T-helper 9 cell (primary cell): Measurements from ENCODE around the gene SYT1.

Source experiments
- DNase-seq: peaks from one replicate; pipeline ENCODE4 v3.0.0-alpha.2; 2020

Gene SYT1

DNA sequence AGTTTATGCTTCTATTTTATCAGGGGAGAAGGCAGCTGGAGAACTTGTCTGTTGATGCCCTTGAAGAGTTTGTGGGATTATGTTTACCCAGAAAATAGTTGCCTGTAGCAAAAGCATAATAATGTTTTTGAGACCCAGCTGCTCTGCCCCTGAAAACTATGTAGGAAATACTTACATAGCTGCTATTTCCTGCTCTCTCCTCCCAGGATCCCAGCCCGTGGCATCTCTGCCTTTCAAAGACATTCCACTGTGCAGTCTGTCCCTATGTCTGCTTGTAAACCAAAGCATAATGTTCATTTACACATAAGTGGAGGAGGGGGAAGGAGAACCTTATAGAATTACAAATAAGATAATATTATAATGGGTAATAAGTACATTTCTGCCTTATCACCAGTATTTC lies 198.7 kb downstream of the SYT1 start:
- no peak for DNase-seq

DNA sequence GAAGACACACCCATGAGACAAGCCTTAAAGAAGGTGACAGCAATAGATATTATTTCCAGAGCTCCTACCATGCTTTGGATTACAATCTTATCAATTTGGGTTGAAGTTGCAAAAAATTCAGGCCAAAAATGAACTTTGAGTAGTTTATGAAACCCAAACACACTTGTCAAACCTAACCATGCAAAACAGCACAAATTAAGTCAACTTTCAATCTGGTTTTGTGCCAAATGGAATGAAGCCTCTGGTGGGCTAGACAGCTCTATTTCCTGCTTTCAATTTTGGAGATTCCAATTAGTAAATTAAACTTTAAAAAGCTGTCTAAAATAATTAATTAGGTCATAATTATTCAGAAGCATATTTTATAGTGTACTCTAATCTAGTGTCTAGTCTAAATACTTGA lies 203.4 kb downstream of the SYT1 start:
- DNase-seq = no peak

DNA sequence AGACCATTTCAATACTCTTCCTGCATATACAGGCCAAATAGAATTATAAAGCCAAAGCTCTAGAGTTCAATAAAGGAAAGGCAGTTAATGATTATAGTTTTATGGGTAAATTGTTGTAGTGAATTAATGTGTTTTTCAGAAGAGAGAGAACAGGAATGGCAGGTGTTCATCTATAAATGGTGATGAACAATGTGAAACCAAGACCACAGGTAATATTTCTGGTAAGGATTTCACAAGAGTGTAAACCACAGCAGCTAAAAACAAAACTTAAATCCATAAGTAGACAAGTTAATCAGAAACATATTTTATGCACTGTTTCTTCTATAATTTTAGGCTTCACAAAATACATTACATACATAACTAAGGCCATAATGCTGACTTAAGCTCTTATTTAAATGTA lies 204.4 kb downstream of the SYT1 start:
- DNase-seq = no peak

DNA sequence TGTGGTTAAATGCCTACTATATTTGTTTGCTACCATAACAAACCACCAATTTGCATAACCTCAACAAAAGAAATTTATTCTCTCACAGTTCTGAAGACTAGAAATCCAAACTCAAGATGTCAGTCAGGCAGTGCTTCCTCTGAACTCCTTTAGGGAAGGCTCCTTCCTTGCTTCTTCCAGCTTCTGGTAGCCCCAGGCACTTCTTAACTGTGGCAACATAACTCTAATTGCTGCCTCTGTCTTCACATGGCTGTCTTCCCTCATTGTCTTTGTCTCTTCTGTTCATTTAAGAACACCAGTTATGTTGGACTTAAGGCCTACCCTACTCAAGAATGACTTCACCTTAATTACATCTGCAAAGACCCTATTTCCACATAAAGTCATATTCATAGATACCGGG lies 206.9 kb downstream of the SYT1 start:
- no peak for DNase-seq

DNA sequence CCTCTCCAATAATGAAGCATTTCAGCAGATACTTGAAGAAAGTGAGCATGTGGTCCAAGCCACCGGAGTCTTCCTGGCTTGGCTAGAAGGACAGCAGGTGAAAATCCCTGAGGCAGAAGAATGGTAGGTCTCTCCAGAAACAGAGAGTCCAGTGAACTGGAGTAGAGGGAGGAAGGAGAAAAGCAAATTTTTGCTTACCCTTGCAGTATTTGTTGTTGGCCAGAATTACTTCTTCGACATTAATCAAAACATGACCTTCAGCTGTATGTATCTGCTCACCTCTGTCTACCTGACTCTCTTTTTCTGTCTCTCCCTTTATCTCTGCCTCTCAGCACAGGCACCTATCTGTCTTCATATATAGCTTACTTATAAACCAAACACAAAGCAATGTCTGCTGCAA lies 208.9 kb downstream of the SYT1 start:
- DNase-seq = no peak

DNA sequence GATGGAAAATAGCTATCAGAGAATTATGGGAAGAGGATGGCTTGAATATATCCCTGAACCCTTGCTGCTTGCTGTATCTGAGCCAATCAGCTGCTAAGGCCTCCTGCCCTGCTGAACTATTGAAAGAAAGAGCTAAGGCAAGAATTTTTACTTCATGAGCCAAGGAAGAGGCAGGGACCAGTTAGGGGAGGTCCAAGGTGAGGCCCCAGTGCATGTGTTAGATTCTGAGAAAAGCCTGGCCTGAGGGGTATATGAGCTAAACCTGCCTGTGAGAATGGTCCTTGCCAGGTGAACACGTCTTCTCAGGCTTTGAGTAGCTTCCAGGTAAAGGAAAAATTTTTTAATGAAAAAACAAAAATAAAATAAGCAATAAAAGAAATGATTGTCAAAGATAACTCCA lies 218.0 kb downstream of the SYT1 start:
- no peak for DNase-seq

DNA sequence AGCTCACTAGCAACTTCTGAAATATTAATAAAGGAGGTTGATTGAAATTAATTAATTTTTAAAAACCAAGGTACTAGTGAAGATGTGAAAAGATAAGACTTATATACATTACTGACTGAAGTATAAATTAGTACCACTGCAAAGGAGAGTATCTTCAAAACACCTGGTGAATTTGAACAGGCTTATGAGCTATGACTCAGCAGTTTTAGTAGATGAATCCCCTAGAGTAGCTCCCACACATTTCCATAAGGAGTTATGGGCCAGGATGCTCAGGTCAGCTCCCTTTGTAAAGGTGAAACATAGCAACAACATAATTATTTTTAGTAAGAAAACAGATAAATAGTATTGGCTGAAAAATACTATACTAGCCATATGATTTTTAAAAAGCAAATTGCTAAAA lies 218.6 kb downstream of the SYT1 start:
- DNase-seq = no peak

DNA sequence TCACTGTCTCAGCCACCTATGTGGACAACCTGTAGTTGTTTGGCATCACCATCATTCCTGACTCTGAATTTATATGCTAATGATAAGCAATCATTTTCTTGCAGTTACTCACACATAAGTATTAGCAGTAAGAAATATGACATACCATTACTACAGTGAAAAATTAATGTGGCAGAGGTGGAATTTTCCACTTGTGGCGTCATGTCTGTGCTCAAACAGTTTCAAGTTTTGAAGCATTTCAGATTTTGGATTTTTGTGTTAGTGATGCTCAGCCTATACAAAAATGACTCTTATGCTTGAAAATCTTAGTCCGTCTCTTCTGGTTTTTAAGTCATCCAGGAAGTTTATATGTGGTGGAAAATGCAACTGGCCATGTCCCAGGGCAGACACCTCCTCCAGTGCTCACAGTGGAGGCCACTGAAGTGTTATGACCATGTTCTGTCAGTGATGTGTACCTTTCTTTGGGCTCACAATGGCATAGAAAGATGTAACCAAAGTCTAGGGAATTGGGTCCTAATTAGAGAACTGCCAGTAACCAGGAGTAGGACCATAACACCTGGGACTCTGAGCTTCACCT lies 220.6 kb downstream of the SYT1 start:
- DNase-seq = no peak

DNA sequence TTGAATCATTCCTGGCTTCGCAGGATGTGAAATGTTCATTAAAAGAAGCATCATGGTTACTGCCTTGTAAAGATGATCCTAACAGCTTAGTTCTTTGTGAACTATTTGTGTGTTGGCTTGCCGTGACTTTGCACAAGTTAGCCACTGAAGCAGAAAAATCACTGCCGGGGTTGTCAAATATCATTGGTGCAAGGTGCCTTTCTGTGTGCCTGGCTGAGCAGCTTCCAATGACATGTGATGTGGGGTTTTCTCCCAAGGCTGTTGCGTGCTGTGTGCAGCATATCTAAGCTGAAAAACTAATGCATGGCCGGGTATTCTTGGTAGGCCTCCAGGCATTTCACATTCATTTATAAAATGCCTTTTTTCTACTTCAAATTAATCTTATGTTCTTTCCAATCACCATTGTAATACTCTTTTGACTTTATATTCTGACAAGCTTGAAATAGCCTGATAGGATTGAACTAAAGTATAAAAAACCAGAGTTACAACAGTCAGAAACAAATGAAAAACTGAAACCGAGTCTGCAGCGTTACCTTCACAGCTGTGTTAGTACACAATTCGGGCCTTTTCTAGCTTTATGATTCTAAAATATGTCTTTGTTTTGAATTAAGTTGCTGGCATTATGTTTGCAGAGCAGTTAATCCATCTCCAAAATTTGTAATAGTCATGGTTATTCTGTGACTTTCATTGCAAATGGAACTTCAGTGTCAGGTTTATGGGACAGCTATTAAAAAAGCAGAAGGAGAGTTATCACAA lies 222.1 kb downstream of the SYT1 start:
- no peak for DNase-seq

DNA sequence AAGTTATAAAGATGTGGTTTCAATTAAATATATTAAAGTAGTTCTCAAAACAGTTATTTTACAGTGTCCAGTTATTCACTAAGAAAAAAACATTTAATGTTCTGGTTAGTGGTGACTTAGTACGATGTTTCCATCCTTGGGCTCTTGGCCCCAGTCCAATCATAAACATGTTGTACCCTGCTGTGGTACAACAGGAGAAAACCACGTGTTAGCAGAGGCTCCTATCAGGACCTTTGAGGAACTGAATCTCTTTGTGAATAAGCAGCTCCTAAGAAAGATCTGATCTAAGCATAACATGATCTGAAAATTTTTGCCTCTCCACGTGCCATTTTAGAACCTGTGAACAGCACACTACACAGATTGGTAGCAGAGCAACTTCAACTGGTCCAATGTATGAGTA lies 234.0 kb downstream of the SYT1 start:
- DNase-seq = no peak

DNA sequence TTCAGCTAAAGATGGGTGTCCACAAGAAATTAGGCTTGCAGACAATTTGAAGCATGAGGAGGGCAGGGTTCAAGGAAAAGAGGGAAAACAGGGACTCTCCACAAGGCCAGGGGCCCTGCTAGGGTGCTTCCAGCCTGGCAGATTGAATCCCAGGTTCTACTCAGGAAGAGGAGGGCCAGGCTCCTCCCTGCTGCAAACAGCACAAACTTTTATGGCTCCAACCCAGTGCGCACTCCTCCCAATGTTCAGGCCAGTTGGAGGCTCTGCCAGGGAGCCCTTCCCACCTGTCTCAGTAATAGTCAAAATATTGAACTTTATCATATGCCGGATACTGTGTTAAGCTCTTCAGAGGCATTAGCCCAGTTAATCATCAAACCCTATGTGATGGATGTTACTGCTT lies 244.4 kb downstream of the SYT1 start:
- DNase-seq = no peak

DNA sequence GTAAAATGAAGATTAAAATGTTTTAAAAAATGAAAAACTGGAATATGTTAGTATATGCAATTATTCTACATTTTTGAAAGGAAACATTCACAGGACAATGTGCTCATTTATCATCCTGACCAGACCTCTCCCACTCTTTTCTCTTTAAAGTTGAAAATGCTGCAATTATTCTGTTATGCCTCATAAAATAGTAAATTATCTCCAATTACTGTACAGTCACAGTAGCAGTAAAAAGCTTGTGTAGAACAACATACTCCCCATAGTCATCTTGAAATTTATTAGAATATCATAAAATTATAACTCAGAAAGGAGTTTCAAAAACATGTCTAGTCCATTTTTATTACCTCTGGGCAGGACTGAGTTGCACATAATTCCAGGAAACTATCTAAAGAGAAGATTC lies 250.3 kb downstream of the SYT1 start:
- DNase-seq = no peak

DNA sequence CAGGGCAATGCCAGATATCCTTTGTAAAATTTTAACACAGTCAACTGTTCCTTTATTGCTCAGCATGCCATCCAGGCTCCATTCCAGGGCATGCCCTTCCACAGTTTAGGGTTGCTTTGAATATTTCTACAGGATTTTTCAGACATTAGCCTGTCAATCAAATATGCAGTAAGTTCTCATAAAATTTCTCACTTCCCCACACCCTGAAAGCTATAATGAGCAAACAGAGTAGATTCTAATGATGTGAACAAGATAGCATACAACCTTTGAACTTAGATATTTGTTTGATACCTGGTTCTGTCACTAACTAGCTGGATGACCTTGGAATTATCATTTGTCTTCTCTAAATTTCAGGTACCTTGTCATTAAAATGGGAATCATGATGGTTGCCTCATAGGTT lies 251.2 kb downstream of the SYT1 start:
- DNase-seq = no peak

DNA sequence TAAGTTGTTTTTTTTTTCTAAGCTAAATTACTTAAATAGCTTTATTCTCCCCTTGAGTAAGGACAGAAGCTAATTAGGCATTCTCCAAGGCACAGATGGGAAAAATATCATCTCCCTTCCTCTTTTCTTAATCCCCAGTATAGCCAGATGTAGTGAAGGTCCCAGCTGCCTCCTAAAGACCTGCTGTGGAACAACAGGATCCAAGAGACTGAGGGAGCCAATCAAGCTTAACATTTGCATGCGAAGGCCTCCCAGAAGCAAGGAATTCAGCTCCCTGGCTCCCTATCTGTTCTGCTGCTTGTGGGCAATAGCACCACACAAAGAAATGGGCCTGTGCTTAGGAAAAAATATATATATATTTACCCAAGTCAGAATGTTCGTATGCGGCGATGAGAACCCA lies 255.2 kb downstream of the SYT1 start:
- DNase-seq = no peak

DNA sequence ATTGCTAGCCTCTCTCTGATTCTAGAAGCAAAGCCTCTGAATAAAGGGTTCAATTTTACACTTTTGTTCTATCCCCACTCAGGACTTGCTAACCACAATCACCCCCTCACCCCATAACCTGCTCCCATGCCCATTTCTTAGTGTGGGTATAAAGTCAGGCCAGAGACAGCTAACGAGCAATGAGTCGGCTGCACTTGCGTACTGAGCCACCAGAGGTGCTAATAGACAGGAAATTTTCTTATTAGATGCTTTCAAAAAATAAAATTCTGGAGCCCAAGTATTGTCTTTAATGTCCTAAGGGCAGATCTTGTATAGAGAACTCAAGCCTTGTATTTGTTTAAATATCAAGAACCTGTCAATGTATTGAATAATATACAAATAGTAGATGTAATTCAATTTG lies 256.9 kb downstream of the SYT1 start:
- no peak for DNase-seq

DNA sequence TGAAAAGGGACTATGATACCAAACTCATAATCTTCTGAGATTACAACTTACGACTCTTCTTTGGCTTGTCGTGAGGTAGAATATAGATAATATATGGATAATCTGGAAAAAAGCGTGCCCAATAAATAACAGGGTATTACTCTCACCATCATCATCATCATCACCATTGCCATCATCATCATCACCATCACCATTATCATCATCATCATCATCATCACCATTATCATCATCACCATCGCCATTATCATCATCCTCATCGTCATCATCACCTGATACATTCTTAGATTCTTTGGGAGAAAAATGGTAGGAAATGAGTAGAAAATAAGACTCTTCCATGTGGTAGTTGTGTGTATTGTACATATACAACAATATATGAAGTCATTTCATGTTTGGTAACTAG lies 259.8 kb downstream of the SYT1 start:
- DNase-seq = no peak

DNA sequence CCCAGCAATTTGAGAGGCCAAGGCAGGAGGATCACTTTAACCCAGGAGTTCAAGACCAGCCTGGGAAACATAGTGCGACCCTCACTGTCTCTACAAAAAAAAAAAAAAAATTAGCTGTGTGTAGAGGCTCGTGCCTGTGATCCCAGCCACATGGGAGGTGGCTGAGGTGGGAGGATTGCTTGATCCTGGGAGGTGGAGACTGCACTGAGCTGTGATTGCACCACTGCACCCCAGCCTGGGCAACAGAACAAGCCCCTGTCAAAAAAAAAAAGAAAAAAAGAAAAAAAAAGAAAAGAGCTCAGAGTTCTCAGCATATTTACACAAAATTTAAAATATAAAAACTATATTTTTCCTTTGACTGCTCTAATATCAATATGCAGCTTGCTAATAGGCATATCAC lies 260.8 kb downstream of the SYT1 start:
- no peak for DNase-seq

DNA sequence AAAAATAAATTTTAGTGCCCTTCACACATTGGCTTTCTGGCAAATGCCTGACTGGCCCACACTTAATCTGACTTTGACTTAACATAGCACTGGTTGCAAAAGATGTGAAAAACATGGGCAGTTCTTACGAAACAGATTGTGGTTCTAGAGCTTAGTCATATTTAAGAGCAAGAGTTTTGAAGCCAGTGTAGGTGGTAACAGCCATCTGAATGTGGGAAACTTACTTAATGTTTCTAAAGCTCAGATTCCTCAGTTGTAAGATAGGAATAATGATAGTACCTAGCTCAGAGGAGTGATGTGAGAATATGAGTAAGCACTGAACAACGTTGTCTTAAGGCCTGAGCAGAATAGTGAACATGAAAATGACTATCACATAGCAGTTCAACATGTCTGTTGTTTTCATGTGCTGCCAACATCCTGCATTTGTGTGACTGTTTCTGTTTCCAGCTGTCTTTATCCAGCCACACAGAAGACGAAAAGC lies 262.7 kb downstream of the SYT1 start:
- DNase-seq = no peak

DNA sequence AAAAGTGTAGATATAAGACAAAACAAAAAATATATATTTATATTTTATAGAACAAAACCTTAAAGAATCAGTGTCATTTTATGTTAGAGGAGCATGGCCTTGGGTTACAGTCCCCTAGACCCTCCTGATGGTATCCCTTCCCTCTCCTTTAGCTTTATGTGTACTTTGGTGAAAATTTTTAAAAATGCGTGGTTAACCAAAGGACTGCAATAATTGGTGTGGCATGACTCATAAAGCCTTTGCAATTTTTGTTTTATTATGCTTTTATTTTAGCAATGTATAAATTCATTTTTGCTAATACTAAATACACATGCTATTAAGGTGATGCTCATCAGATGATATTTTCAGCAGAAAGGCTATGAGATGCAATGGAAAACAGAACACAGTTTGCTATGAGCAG lies 264.4 kb downstream of the SYT1 start:
- DNase-seq = no peak

DNA sequence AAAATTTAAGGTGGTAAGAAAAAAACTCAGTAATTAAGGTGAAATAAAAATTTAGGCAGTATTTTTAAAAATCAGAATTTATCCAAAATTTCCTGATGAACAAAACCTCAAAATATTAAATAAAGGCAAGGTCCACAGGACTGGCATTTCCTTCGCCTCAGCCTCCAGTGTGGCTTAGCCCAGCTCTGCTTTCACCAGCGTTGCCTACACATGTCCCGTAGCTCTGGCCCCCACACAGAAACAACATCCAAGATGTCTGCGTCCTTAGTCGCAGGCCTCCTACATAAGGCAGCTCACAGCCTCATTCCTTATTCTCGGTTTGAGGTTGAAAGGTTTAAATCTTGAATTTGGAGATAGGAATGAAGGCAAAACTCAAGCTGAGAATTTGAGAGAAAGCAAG lies 274.3 kb downstream of the SYT1 start:
- DNase-seq = no peak

DNA sequence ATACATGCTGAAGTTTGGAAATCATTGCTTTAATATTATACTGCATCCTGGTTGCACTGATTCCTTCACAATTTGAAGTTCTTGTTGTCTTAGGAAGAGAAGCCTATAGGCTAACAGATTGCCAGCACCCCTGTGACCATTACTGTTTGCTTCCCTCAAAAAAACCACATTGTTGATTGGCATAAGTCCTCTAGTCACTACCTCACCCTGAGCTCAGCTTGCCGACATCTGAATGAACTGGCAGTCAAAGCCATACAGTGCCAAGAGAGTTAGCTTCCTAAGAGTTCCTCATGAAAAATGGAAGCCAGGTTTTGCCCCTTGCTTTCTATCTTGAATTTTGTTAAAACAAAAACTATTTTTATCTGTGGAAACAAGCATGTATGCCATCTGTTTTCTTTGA lies 276.1 kb downstream of the SYT1 start:
- no peak for DNase-seq

DNA sequence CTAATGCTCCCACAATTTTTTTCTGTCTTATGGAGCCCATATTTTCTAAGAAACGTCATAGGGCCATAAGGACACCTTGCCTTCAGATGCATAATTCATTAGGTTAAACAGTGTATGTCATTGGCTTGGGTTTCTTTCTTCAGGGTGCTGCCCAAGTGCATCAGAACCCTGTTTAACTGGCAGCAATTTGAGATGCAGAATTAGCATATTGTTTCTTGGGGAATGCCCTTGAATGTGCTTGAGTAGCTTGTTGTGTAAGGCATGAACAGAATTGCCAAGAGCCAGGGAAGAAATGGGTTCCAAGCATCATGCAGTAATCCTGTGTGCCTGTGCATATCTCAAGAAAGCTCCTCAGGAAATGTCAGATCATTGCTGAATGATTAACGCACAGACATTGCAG lies 277.2 kb downstream of the SYT1 start:
- DNase-seq = no peak

DNA sequence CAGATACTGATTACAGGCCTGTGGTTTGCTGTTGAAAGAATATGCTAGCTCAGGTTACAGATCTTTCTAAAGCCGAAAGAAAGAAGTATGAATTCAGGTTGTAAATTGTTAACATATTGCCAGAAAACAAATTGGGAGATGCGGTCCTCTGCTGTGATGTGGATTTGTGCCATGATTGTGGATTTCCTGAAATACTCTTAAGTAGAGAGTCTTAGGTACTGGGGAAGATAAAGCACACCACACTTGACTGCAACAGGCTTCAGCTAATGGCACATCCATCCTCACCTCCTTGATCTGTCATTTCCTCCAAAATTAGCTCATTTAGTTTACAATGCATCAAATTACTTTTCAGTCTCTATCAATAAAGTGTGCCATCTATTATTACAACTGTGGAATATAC lies 279.2 kb downstream of the SYT1 start:
- DNase-seq = no peak

DNA sequence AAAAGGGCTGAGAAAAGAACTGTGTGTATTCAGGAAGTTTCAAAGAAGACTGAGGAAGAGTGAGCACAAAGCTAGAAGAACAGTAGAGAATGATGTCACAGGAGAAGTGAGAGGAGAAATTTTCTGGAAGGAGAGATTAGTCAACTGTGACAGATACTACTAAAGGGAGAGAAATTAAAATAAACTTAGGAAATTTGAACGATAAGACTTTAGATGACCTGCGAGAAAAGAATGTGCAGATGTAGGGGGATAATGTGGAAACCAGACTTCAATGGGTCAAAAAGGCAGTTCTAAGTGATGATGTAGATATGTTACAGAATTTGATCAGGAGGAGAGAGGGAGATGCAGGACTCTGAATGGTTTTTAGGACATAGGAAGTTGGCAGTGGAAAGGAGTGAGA lies 287.4 kb downstream of the SYT1 start:
- DNase-seq = no peak

DNA sequence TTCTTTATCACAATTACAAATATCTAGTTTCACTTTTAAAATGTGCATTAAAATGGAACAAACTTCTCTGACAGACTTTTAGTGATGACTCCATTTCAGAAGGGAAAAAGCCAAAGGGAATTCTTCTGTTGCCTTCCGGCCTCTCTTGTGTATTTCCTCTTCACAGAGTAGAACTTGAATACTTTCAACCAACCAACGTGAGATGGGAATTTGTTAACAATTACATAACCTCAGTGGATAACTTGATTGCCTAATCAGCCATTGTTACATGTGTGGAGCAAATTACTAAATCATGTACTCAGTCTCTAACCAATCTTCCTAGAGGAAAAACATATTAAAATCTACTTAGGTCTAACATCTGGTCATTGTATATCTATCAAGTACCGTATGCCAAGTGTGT lies 291.1 kb downstream of the SYT1 start:
- no peak for DNase-seq
